ENCODE data around the gene WASF3.
"Not testable (repeated sequence)": the region's sequence is repeated elsewhere in the genome, so short reads cannot be mapped to it uniquely, and the experiment has no call there.

WASF3 gene

DNA sequence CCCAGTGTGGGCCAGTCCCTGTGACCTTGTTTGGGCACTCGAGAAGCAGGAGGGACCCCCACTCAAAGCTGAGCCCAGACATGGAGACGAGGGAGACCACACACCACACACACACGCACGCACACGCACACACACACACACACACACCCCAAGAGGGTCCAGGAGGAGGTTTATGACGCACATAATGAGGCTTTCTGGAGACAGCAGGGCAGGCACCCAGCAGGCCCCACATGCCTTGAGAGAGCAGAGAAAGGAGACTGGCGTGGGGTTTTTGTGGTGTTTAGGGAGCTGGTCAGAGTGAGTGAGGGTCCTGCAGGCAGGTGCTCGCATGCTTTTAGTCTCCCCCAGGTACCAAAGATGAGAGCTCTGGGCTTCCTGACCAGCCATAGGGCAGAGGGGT, 160.7 kb downstream of the WASF3 start:
- Histone ChIP-seq H3K36me3 (ENCODE audit: control insufficient read depth, insufficient read depth, low read length) (no peaks in the 10 kb centered on the region), H3K9ac (ENCODE audit: low read length) (no peak overlapping the region), H3K27me3 (ENCODE audit: control insufficient read depth, insufficient read depth, low read length) (no peaks in the 10 kb centered on the region), H3K9me3 (ENCODE audit: control insufficient read depth, low read length) (no peaks in the 10 kb centered on the region), H3K4me3 (ENCODE audit: low read length) (no peak overlapping the region), H3K4me1 (ENCODE audit: control insufficient read depth, insufficient read depth, low read length) (no peaks in the 10 kb centered on the region)

DNA sequence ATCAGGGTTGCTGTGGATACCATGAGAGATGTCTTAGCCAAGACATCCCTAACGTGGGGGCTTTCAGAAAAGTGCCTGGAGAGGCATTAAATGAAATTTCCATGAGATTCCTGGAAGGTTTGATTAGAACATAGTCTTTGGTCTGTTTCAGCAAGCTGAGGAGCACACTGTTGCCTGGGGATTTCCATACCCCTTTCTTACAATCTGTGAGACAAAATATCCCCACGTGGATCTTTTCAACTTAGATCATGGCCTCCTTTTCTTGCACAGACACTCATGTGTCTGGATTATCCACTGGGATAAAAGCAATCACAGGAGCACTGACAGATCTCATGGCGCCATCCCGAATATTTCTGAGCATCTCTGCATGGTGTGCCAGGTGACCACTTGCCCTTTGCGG, 161.4 kb downstream of the WASF3 start:
- H3K4me3 ChIP-seq (ENCODE audit: low read length) = no peak overlapping the region
- no peaks in the 10 kb centered on the region for H3K36me3 ChIP-seq (ENCODE audit: control insufficient read depth, insufficient read depth, low read length)
- H3K4me1 ChIP-seq (ENCODE audit: control insufficient read depth, insufficient read depth, low read length) = no peaks in the 10 kb centered on the region
- no peaks in the 10 kb centered on the region for H3K9me3 ChIP-seq (ENCODE audit: control insufficient read depth, low read length)
- no peaks in the 10 kb centered on the region for H3K27me3 ChIP-seq (ENCODE audit: control insufficient read depth, insufficient read depth, low read length)
- no peak overlapping the region for H3K9ac ChIP-seq (ENCODE audit: low read length)

DNA sequence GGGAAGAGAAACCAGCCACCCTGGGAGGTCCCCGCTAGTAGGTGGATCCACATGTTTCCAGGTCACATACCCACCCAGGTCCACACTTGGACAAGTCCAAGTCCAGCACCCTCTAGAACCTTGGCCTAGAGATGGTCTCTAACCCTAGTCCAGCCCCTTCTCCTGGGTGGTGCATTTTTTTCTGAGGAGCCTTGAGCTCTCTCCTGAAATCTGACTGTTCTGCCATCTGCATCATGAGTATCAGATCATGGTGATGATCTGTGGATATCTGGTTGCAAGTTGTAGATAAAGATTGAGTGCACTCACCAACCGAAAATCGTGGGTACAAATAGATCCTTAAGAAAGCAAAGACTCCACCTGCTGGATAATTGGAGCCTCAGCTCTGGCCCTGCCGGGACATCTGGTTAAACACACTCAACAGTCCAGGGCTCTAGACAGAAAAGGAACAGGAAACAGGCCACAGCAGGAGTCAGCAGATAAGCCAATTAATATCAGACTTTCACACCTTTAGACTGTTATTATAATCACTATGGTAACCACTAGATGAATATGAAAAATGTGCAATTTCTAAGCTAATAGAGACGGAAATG, 162.0 kb downstream of the WASF3 start:
- no peak overlapping the region for H3K9ac ChIP-seq (ENCODE audit: low read length)
- H3K4me1 ChIP-seq (ENCODE audit: control insufficient read depth, insufficient read depth, low read length) = no peaks in the 10 kb centered on the region
- H3K9me3 ChIP-seq (ENCODE audit: control insufficient read depth, low read length) = no peaks in the 10 kb centered on the region
- no peaks in the 10 kb centered on the region for H3K36me3 ChIP-seq (ENCODE audit: control insufficient read depth, insufficient read depth, low read length)
- no peaks in the 10 kb centered on the region for H3K27me3 ChIP-seq (ENCODE audit: control insufficient read depth, insufficient read depth, low read length)
- H3K4me3 ChIP-seq (ENCODE audit: low read length) = no peak overlapping the region

DNA sequence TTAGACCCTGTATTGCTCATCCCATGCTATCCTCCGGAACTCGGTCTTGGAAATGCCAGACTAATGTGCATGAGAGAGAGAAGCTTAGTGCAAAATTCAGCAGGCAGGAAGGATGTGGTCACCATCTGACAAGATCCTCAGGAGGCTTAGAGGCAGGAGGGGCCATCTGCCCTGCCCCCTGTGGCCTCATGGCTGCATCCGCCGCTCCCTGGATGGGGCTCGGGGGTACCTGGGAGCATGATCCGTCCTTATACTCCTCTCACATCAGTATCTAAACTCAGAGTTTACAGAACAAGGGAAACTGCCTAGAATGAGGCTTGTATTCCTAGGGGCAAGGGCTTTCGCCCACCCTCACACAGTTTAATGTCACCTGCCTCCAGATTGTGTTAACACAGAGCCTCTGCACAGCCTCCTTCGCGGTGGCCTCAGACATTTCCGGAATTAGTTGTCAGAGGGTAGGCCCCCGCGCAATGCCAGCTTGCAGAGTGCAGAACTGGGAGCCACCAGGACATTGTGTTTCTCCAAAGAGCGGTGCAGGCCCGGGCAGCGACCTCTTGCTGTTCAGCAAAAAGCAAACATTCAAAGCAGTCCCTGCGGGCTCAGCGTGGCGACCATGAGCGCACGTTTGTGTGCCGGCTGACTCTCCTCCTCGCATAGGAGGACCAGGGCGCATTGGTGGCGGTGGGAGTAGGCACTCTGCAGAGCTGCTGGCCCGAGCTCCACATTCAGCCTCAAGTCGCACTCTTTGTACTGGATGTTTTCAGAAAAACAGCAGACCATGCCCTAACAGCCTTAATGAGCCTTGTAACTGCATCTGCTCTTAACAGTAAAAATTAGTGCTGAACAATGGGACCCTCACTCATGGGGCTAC, 164.0 kb downstream of the WASF3 start:
- no peaks in the 10 kb centered on the region for H3K36me3 ChIP-seq (ENCODE audit: control insufficient read depth, insufficient read depth, low read length)
- no peak overlapping the region for H3K4me3 ChIP-seq (ENCODE audit: low read length)
- no peaks in the 10 kb centered on the region for H3K4me1 ChIP-seq (ENCODE audit: control insufficient read depth, insufficient read depth, low read length)
- no peak overlapping the region for H3K9ac ChIP-seq (ENCODE audit: low read length)
- no peaks in the 10 kb centered on the region for H3K27me3 ChIP-seq (ENCODE audit: control insufficient read depth, insufficient read depth, low read length)
- H3K9me3 ChIP-seq (ENCODE audit: control insufficient read depth, low read length) = no peaks in the 10 kb centered on the region

DNA sequence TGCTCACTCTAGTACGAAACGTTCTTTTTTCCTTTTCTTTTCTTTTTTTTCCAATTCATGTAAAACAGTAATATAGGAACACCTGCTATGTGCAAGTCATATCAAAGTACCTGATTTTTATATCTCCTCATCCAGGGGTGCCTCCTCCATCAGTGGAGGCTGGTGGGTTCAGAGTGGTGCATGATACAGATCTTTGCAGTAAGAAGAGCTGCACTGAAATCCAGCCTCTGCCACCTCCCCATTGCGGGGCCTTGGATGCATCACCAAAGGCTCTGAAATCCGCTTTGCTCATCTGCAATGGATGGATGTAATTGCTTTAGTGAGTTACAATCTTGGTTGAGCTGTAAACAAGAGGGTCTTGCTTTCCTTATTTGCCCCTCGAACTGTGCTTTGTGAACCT, 164.8 kb downstream of the WASF3 start:
- no peak overlapping the region for H3K4me3 ChIP-seq (ENCODE audit: low read length)
- H3K9ac ChIP-seq (ENCODE audit: low read length) = no peak overlapping the region
- no peaks in the 10 kb centered on the region for H3K36me3 ChIP-seq (ENCODE audit: control insufficient read depth, insufficient read depth, low read length)
- H3K9me3 ChIP-seq (ENCODE audit: control insufficient read depth, low read length) = no peaks in the 10 kb centered on the region
- H3K4me1 ChIP-seq (ENCODE audit: control insufficient read depth, insufficient read depth, low read length) = no peaks in the 10 kb centered on the region
- no peaks in the 10 kb centered on the region for H3K27me3 ChIP-seq (ENCODE audit: control insufficient read depth, insufficient read depth, low read length)

DNA sequence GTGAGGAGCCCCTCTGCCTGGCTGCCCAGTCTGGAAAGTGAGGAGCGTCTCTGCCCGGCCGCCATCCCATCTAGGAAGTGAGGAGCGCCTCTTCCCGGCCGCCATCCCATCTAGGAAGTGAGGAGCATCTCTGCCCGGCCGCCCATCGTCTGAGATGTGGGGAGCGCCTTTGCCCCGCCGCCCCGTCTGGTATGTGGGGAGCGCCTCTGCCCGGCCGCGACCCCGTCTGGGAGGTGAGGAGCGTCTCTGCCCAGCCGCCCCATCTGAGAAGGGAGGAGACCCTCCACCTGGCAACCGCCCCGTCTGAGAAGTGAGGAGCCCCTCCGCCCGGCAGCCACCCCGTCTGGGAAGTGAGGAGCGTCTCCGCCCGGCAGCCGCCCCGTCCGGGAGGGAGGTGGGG, 166.1 kb downstream of the WASF3 start:
- not testable (repeated sequence) for H3K9ac ChIP-seq (ENCODE audit: low read length); H3K36me3 ChIP-seq (ENCODE audit: control insufficient read depth, insufficient read depth, low read length); H3K4me1 ChIP-seq (ENCODE audit: control insufficient read depth, insufficient read depth, low read length)

DNA sequence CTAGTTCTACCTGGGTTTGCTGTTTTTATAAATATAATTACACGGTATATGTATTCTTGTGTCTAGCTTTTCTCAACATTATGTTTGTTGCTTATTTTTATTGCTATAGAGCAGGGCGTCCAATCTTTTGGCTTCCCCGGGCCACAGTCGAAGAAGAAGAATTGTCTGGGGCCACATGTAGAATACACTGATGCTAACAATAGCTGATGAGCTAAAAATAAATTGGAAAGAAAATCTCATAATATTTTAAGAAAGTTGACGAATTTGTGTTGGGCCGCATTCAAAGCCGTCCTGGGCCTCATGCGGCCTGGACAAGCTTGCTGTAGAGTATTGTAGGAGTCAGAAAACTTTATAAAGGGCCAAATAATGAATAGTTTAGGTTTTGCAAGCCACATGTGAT, 169.2 kb downstream of the WASF3 start:
- no peaks in the 10 kb centered on the region for H3K27me3 ChIP-seq (ENCODE audit: control insufficient read depth, insufficient read depth, low read length)
- H3K36me3 ChIP-seq (ENCODE audit: control insufficient read depth, insufficient read depth, low read length) = no peaks in the 10 kb centered on the region
- H3K9me3 ChIP-seq (ENCODE audit: control insufficient read depth, low read length) = no peaks in the 10 kb centered on the region
- no peak overlapping the region for H3K9ac ChIP-seq (ENCODE audit: low read length)
- H3K4me1 ChIP-seq (ENCODE audit: control insufficient read depth, insufficient read depth, low read length) = no peaks in the 10 kb centered on the region
- H3K4me3 ChIP-seq (ENCODE audit: low read length) = no peak overlapping the region

More for the DNA sequence above, 166.1 kb downstream of the WASF3 start:
- H3K9me3 ChIP-seq (ENCODE audit: control insufficient read depth, low read length); H3K27me3 ChIP-seq (ENCODE audit: control insufficient read depth, insufficient read depth, low read length); H3K4me3 ChIP-seq (ENCODE audit: low read length): not testable (repeated sequence)

DNA sequence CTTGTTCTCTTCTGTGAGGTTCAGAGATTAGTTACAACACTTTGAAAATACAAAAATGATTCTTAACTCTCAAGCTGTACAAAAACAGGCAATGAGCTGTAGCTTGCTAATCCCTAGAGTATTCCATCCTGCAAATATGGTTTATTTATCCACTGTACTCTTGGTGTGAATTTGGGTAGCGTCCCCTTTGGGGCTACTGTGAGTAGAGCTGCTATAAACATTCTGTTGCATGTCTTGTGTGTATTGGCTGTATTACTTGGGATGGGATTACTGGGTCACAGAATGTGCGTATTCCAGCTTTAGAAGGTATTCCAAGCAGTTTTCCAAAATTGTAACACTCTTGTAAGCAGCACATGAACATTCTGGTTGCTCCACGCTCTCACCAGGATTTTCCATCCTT, 169.6 kb downstream of the WASF3 start:
- Histone ChIP-seq H3K27me3 (ENCODE audit: control insufficient read depth, insufficient read depth, low read length) (no peaks in the 10 kb centered on the region), H3K9ac (ENCODE audit: low read length) (no peak overlapping the region), H3K4me1 (ENCODE audit: control insufficient read depth, insufficient read depth, low read length) (no peaks in the 10 kb centered on the region), H3K36me3 (ENCODE audit: control insufficient read depth, insufficient read depth, low read length) (no peaks in the 10 kb centered on the region), H3K9me3 (ENCODE audit: control insufficient read depth, low read length) (no peaks in the 10 kb centered on the region), H3K4me3 (ENCODE audit: low read length) (no peak overlapping the region)

DNA sequence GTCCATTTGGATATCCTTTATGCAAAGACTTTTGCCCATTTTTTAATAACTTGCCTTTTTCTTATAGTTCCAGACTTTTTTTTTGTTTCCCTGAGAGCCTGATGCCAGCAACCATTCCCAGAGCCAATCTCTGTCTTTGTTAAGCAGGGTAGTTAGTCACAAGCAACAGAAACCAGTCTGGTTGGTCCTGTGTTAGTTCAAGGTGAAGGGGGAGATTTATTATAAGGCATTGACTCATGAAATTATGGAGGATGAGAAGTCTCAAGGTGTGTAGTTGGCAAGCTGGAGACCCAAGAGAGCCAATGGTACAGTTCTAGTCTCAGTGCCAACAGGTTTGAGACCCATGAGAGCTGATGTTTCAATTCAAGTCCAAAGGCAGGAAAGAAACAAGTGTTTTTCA, 170.2 kb downstream of the WASF3 start:
- H3K4me3 ChIP-seq (ENCODE audit: low read length) = no peak overlapping the region
- no peaks in the 10 kb centered on the region for H3K27me3 ChIP-seq (ENCODE audit: control insufficient read depth, insufficient read depth, low read length)
- no peaks in the 10 kb centered on the region for H3K36me3 ChIP-seq (ENCODE audit: control insufficient read depth, insufficient read depth, low read length)
- no peaks in the 10 kb centered on the region for H3K4me1 ChIP-seq (ENCODE audit: control insufficient read depth, insufficient read depth, low read length)
- H3K9ac ChIP-seq (ENCODE audit: low read length) = no peak overlapping the region
- H3K9me3 ChIP-seq (ENCODE audit: control insufficient read depth, low read length) = no peaks in the 10 kb centered on the region

DNA sequence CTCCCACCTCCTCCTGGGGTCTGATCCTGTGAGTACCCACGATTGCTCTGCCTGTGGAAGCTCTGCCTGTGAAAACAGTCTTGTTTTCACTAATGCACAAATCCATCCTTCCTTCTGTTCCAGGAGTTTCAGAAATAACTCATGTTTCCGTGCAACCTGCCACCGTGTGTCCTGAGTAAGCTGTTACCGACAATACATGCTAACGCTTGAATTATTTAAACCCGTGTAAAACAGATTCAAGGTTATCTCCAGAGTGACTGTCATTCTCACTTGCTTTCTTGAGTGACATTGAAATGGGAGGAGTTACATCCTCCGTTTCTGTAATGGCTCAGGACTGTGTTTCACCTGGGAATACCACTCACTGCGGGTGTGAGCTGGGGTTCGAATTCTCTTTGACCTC, 178.2 kb downstream of the WASF3 start:
- Histone ChIP-seq H3K4me1 (ENCODE audit: control insufficient read depth, insufficient read depth, low read length) (no peaks in the 10 kb centered on the region), H3K9ac (ENCODE audit: low read length) (no peak overlapping the region), H3K4me3 (ENCODE audit: low read length) (no peak overlapping the region), H3K36me3 (ENCODE audit: control insufficient read depth, insufficient read depth, low read length) (no peaks in the 10 kb centered on the region), H3K27me3 (ENCODE audit: control insufficient read depth, insufficient read depth, low read length) (no peaks in the 10 kb centered on the region), H3K9me3 (ENCODE audit: control insufficient read depth, low read length) (no peaks in the 10 kb centered on the region)

Measured in mucosa of stomach (tissue), 1 donor.